SJCRH30 (cell line): ENCODE measurements around the gene ABCA4. TPM values are rescaled to one million over a fixed set of nuclear protein-coding genes. Genes with fewer than 3 reads are reported as not detected.
"Not testable (repeated sequence)": the region's sequence is repeated elsewhere in the genome, so short reads cannot be mapped to it uniquely, and the experiment has no call there.

ENCODE experiments used
- DNase-seq, 2 experiments: peaks; one replicate each; pipeline ENCODE4 v3.0.0-alpha.2; 2015 to 2020
- H3K27ac ChIP-seq: fragments of 250-450 bp; sonication (Bioruptor Pico); 2 replicates; pipeline ENCODE4 v1.5.1; 2020; ENCODE audit warnings: mild to moderate bottlenecking, moderate library complexity
- H3K27me3 ChIP-seq: fragments of 250-450 bp; sonication (Bioruptor Pico); 2 replicates; pipeline ENCODE4 v1.5.1; 2020; ENCODE audit warnings: mild to moderate bottlenecking, moderate library complexity
- H3K36me3 ChIP-seq: fragments of 250-450 bp; sonication (Bioruptor Pico); 2 replicates; pipeline ENCODE4 v1.5.1; 2020; ENCODE audit warnings: mild to moderate bottlenecking, moderate library complexity
- H3K4me1 ChIP-seq: fragments of 250-450 bp; sonication (Bioruptor Pico); 2 replicates; pipeline ENCODE4 v1.5.1; 2020; ENCODE audit warnings: mild to moderate bottlenecking, moderate library complexity
- H3K4me3 ChIP-seq: fragments of 250-450 bp; sonication (Bioruptor Pico); 2 replicates; pipeline ENCODE4 v1.5.1; 2020; ENCODE audit warnings: mild to moderate bottlenecking, moderate library complexity
- H3K9me3 ChIP-seq: fragments of 250-450 bp; sonication (Bioruptor Pico); replicated peaks from 2 replicates; pipeline ENCODE4 v1.5.1; 2020; ENCODE audit warnings: mild to moderate bottlenecking, moderate library complexity
- total RNA-seq: library from RNA; depleted of rRNA; stranded (reverse); fragments of >200 nt; shearing (Covaris generic); gene quantifications from 2 replicates; pipeline ENCODE4 v1.2.3, GENCODE V29; 2014; rRNA removed

ABCA4 gene
- total RNA-seq, 1 experiment from 2014 or later = 0.08 TPM

DNA sequence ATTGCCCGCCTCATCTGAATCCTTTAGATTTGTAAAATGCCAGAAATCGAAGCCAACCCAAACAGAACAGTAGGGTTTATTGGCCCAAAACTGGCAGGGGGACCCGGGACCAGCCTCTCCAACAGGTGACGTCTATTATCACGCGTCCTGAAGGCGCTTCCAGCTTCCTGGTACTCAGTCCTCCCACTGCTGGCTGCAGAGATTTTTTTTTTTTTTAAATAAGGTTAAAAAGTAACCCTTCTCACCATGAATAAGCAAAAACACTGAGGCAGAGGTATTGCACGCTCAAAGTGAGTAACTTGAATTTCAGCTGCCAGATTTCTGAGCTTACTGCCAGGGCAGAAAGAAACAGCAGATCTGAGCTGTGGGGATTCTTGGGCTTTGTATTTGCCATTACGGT, 157.4 kb downstream of the ABCA4 start:
- Histone ChIP-seq H3K9me3 (no peaks in the 10 kb centered on the region), H3K27ac (no peak overlapping the region), H3K4me3 (no peak overlapping the region), H3K4me1 (no peaks in the 10 kb centered on the region), H3K27me3 (no peaks in the 10 kb centered on the region), H3K36me3 (no peaks in the 10 kb centered on the region)
- no peak for DNase-seq

DNA sequence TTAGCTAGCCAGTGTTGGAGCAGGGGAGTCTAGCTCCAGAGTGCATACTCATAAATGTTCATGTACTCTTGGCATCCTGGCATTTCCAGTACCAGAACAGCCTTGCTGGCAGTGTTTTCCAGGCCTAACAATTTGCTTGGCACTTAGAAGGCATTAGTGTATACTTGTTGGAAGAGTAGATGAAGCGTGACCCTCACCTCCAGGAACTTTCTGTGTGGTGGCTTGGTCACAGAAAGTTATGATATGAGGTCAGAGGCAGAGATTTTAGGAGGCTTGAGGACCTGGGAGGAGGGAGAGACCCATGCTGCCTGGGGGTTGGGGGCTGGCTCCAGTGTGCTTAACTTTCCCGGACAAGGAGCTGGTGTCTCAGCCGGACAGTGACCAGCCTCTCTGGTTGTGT, 159.0 kb downstream of the ABCA4 start:
- no peaks in the 10 kb centered on the region for H3K36me3 ChIP-seq
- H3K27ac ChIP-seq = no peak overlapping the region
- no peaks in the 10 kb centered on the region for H3K4me1 ChIP-seq
- no peaks in the 10 kb centered on the region for H3K27me3 ChIP-seq
- H3K4me3 ChIP-seq = no peak overlapping the region
- DNase-seq = no peak
- no peaks in the 10 kb centered on the region for H3K9me3 ChIP-seq

DNA sequence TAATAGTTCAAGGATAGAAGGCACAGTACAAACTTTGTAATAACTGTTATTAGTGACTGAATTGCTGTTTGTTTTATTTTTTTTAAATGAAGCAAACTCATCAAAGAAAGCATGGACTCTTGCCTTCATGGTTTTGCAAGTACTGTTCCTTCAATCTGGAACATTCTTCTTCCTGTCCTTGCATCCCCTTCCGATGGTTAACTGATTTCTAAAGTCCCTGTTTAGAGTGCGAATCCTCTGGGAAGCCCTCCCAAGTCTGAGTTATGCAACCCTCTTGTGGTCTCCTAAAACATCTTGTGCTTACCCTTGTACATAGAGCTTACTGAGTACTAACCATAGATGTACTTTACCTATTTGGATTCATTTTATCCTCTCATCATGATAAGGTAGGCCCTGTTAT, 159.5 kb downstream of the ABCA4 start:
- H3K4me1 ChIP-seq = no peaks in the 10 kb centered on the region
- DNase-seq = no peak
- no peaks in the 10 kb centered on the region for H3K36me3 ChIP-seq
- H3K27me3 ChIP-seq = no peaks in the 10 kb centered on the region
- no peak overlapping the region for H3K27ac ChIP-seq
- H3K4me3 ChIP-seq = no peak overlapping the region
- H3K9me3 ChIP-seq = no peaks in the 10 kb centered on the region

DNA sequence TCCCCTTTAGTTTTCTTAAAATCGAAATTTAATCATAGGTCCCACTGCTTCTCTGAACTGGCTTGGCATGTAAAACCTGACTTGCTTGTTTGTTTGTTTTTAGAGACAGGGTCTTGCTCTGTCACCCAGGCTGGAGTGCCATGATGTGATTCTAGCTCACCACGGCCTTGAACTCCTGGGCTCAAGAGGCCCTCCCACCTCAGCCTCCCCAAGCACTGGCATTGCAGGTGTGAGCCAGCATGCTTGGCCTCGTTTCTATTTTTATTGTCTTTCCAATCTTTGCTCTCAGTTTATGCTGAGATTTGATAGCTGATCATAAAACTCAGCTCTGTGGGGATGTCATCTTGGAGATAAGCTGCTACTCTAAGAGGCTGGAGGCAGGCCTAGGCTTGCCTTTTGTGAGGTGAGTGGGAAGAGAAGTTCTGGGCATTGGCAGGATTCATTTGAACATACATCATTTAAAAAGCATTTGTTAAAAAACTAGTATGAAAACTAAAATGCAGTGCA, 160.3 kb downstream of the ABCA4 start:
- H3K27ac ChIP-seq = no peak overlapping the region
- no peak for DNase-seq
- no peaks in the 10 kb centered on the region for H3K27me3 ChIP-seq
- H3K36me3 ChIP-seq = no peaks in the 10 kb centered on the region
- peaks cover 5% of the 10 kb centered on the region for H3K9me3 ChIP-seq
- H3K4me3 ChIP-seq = no peak overlapping the region
- no peaks in the 10 kb centered on the region for H3K4me1 ChIP-seq

DNA sequence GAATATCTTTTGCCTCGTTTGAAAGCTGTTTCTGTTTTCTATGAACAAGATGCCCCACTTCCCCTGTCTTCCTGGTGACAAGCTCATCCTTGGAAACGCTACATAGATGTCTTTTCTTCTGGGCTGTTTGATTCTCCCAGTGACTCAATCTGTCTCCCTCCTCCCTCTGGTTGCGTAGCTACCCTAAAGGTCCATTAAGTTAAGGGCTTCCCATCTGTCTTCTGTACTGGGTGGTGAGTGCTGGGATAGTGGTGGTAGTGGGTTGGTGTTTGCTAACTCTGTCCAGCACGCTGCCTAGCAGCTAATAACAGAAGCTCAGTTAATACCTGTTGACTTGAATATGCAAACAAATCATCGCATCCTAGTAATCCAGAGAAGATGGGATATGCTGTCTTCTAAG, 161.5 kb downstream of the ABCA4 start:
- Histone ChIP-seq H3K9me3 (peaks cover 8% of the 10 kb centered on the region), H3K4me1 (no peaks in the 10 kb centered on the region), H3K4me3 (no peak overlapping the region), H3K27me3 (no peaks in the 10 kb centered on the region), H3K27ac (no peak overlapping the region), H3K36me3 (no peaks in the 10 kb centered on the region)
- no peak for DNase-seq

DNA sequence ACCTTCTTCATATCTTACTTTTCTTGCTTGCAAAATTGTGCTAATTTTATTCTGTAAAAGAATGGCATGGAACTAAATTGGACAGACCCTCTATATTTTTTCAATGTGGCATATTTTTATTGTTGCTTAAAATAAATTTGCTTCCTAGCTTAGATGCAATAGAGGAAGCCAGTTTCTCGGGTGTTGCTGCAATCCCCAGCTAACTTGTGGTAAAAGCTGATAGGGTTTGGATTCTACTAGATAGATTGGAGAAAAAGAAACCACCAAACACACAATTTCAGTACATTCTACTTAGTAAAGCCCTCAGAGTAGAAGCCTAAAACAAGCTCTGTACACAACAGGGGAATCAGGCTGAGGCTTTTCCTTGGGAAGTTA, 162.2 kb downstream of the ABCA4 start:
- Histone ChIP-seq H3K36me3 (no peaks in the 10 kb centered on the region), H3K27ac (no peak overlapping the region), H3K9me3 (peaks cover 8% of the 10 kb centered on the region), H3K4me1 (no peaks in the 10 kb centered on the region), H3K4me3 (no peak overlapping the region), H3K27me3 (no peaks in the 10 kb centered on the region)
- DNase-seq = no peak

DNA sequence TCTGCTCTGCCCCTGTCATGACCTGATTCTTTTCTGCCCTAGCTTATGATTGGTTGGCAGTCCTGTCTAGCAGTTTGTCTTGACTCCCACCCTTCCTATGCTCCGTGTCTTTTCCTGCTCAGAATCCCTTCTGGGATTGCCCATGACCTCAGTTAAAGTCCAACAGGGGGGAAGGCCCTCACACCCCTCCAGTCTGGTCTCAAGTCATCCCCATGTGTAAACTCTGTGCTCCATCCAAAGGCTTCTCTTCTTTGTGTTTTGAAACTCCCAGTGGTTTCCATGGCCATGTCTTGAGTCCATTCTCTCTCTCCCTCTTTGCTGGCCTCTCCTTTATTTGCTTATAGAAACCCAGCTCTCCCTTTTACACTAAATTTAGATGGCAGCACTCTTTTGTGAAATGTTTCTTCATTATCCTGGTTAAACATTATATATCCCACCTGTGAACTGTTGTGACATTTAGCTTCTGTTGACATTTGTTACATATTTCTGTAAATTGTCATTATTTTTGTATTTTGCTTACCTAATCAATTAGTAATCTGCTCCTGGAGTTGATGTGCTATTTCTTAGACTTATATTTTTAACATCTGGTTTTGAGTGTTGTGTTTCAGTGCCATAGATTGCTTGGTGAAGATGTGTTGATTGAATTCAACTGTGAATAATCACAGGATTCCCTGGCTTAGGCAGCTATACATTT, 162.8 kb downstream of the ABCA4 start:
- Histone ChIP-seq H3K4me1 (no peaks in the 10 kb centered on the region), H3K27ac (no peak overlapping the region), H3K9me3 (peaks cover 8% of the 10 kb centered on the region), H3K4me3 (no peak overlapping the region), H3K27me3 (no peaks in the 10 kb centered on the region), H3K36me3 (no peaks in the 10 kb centered on the region)
- no peak for DNase-seq

DNA sequence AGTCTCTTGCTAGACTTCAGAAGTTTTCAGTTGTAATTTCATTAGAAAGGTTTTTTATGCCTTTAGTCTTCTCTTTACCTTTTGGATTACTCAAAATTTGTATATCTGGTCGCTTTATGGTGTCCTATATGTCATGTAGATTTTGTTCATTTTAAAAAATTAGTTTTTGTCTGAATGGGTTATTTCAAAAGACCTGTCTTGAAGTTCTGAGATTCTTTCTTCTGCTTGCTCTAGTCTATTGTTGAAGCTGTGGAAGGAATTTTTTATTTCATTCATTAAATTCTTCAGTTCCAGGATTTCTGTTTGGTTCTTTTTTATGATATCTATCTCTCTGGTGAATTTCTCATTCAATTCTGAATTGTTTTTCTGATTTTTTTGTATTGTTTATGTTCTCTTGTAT, 165.2 kb downstream of the ABCA4 start:
- H3K27ac ChIP-seq = no peak overlapping the region
- no peaks in the 10 kb centered on the region for H3K4me1 ChIP-seq
- no peaks in the 10 kb centered on the region for H3K27me3 ChIP-seq
- H3K4me3 ChIP-seq = no peak overlapping the region
- DNase-seq = no peak
- peaks cover 8% of the 10 kb centered on the region for H3K9me3 ChIP-seq
- H3K36me3 ChIP-seq = no peaks in the 10 kb centered on the region

DNA sequence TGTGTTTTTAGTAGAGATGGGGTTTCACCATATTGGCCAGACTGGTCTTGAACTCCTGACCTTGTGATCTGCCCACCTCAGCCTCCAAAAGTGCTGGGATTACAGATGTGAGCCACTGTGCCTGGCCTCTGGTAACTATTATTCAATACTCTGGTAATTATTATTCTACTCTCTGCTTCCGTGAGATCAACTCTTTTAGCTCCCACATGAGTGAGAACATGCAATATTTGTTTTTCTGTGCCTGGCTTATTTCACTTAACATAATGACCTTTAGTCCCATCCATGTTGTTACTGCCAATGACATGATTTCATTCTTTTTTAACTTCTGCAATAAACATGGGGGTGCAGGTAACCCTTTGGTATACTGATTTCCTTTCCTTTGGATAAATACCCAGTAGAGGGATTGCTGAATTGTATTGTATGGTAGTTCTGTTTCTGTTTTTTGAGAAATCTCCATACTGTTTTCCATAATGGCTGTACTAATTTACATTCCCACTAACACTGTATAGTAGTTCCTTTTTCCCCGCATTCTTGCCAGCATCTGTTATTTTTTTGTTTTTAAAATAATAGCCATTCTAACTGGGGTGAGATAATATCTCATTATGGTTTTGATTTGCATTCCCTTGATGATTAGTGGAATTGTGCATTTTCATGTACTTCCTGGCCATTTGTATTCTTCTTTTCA, 173.8 kb downstream of the ABCA4 start:
- not testable (repeated sequence) for H3K27ac ChIP-seq, H3K36me3 ChIP-seq, H3K4me1 ChIP-seq, H3K27me3 ChIP-seq, DNase-seq, H3K9me3 ChIP-seq, H3K4me3 ChIP-seq

Other genes starting within 250 kb of the ABCA4 start
- 64.7 and 79.8 TPM in 2 replicates for gene DNTTIP2, start 241.9 kb downstream of the ABCA4 start, total RNA-seq
- gene GCLM, start 211.7 kb downstream of the ABCA4 start, total RNA-seq = 6.3 and 7.2 TPM in 2 replicates
- 15.5 and 18.4 TPM in 2 replicates for gene ARHGAP29, start 116.4 kb upstream of the ABCA4 start, total RNA-seq